Umbilical cord (tissue), 2 donors: ENCODE measurements around the gene ARAP1. TPM values are rescaled to one million over a fixed set of nuclear protein-coding genes. Genes with fewer than 3 reads are reported as not detected.
"Not testable (repeated sequence)": the region's sequence is repeated elsewhere in the genome, so short reads cannot be mapped to it uniquely, and the experiment has no call there.

ENCODE experiments used
- DNase-seq: peaks from one replicate; pipeline ENCODE4 v3.0.0-alpha.2; 2015; ENCODE audit warnings: low spot score
- total RNA-seq: library from RNA; depleted of rRNA; stranded (reverse); fragments of >200 nt; gene quantifications from one replicate; pipeline ENCODE4 v1.2.3, GENCODE V29; 2014; ENCODE audit warnings: low replicate concordance; ENCODE audit not compliant: insufficient read depth

The ARAP1 gene
- 115 TPM for total RNA-seq

DNA sequence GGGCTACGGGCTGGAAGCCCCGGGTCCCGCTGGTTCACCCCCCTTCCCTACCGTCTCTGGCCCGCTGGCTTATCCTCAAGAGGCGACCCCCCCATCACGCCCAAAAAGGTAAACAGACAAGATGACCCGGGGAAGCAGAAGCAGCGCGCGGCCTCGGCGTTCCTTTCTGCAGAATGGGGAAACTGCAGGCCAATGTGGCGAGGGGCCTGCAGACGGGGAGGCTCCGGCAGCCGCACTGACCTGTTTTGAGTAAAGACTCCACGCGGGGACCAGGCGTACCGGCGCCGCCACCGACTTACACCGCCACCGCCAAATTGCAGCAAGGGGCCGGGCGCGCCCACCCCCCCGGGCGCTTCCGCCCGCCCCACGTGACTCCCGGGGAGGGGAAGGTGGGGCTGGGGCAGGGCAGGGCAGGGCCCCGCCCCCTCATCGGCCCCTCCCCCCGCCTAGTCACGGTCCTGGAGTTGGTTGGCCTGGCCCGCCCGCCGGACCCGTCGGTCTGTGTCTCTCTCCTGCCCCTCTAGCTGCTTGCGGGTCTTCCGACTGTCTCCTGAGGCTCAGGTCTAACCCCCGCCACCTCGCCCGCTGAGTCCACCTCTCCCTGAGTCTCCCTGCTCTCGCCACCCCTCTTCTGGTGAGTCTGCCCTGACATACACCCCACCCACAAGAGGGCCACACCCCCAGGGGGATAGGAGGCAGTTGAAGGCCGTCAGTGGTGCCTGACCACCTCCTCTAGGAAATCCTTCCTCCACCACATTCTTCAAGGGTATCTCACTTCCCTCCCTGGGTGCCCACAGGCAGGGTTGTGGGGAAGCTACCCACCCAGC, at the start of gene ARAP1:
Gene ARAP1 (minus strand): TSS at position 321 of the 827 bp plus-strand sequence. CDS start 25,280 bp downstream, outside the sequence.
- DNase-seq, result peak; percentile 79

DNA sequence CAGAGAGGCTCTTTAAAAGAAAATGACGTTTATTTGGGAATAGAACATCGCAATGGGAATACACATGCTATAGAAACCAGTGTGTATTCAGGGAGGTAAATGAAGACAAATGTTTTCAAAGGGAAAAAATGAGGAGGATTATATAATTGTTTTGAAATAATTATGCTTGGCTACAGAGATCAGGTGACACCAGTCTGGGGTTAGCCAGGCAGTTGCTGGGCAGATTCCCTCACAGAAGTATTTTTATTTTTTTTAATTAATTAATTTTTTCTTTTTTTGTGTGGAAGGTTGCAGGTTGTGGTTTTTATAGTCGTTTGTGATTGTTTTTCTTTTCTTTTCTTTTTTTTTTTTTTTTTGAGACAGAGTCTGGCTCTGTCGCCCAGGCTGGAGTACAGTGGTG, 47.2 kb upstream of the ARAP1 start:
- DNase-seq, result no peak

DNA sequence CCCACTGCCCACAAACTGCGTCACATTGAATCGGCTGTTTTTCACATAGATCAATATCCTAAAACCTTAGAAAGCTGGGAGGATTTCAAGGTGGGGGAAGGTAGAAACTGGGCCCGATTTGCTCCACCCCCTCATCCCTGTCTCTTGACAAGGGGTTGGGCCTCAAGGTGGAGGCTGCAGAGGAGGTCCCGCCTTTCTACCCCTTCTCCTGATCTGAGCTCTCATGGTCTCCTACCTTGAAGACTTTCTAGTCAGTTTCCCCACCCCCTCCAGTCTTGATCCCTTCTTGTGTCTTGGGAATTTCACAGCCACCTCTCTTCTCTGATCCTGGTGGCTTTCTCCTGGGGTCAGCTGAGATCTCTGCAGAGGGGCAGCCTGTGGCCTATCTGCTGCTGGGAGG, 46.2 kb upstream of the ARAP1 start:
- DNase-seq, result no peak

DNA sequence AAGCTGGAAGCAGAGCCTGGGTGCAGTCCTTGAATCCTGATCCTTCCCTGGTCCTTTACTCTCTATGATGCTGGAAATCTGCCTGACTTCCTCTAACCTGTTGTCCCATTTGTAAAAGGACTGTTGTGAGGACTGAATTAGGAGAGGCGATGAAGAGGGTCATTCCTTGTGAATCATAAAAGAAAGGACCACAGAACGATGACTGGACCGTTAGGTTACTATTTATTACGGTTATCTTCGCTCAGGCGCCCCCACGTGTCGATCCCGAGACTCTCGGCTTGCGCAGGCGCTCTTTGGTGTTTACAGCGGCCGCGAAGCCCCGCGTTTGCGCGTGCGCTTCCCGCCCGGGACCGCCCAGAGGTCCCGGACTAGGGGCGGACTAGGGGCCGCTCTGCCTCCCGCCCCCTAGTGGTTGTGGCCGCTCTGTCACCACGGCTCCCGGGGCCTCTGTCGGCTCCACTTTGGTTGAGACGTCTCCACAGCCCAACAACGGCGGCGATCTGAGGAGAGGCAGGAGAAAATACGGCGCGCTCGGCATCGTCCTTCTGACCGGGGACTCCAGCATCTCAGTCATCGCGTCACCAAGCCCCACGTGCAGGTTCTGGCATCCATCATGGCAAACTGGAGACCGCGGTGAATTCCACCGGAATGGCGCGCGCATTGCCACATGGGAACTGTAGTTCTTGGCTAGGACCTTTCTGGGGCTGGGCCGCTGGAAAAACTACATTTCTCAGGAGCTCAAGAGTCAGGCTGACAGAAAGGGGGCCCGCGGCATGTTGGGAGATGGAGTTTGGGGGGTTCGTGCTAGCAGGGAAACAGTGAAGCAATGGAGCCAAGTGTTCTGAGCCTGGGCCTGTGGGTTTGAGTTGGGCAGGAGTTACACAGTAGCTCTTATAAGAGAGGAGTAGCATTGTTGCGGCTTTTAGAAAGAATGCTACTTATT, 41.5 kb upstream of the ARAP1 start, which contains the start of gene STARD10:
Gene STARD10 (minus strand): TSS at position 623 of the 943 bp plus-strand sequence. CDS start 12,866 bp downstream, outside the sequence.
- DNase-seq, result peak; percentile 99

DNA sequence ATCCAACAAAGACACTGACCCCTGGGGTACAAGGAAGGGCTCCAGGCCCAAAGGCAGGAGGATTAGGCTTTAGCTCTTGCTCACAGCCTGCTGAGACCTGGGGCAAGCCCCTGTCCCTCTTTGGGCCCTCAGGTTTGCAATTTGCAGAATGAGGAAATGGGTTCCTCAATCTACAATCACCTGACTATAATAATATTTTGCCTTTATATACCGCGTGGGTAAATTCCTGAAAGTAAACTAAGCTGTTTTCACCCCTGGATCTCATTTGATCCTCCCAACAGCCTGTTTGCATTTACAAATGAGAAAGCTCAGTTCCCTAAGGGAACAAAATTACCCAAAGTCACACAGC, 40.8 kb upstream of the ARAP1 start:
- DNase-seq, result no peak

DNA sequence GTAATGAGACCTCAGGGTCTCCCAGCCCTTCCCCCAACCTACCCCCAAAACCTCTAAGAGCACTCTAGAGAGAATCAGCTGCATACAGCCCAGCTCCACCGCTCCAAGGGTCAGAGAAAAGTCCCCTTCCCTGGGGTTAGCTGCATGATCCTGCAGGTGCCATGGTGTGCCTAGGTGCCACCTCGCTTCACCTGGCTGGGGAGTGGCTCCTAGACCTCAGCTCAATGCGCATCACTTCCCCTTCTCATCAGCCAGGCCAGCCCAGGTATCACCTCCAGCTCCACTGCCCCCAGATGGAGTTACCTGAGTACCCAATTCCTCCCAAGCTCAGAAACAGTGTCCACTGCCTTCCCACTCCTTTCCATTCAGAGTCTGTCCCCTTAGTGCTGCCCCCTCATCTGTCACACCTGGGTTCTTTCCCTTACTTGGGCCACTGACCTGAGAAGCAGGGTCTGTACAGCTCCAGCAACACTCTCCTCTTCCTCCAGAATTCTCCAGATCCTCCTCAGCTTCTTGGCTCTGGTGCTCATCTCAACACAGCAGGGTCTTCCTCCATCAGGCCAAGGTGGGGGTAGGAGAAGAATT, 40.3 kb upstream of the ARAP1 start:
- DNase-seq, result no peak

DNA sequence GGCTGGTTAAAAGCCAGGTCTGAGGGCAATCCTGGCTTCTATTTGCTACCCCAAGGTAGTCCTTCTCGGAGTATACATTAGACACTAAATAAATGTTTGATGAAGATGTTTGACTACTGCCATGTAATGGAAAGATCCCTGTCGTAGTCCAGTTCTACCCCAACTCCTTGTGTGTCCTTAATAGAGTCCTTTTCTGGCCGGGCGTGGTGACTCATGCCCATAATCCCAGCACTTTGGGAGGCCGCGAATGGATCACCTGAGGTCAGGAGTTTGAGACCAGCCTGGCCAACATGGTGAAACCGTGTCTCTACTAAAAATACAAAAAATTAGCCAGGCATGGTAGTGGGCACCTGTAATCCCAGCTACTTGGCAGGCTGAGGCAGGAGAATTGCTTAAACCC, 39.0 kb upstream of the ARAP1 start:
- not testable (repeated sequence) for DNase-seq

DNA sequence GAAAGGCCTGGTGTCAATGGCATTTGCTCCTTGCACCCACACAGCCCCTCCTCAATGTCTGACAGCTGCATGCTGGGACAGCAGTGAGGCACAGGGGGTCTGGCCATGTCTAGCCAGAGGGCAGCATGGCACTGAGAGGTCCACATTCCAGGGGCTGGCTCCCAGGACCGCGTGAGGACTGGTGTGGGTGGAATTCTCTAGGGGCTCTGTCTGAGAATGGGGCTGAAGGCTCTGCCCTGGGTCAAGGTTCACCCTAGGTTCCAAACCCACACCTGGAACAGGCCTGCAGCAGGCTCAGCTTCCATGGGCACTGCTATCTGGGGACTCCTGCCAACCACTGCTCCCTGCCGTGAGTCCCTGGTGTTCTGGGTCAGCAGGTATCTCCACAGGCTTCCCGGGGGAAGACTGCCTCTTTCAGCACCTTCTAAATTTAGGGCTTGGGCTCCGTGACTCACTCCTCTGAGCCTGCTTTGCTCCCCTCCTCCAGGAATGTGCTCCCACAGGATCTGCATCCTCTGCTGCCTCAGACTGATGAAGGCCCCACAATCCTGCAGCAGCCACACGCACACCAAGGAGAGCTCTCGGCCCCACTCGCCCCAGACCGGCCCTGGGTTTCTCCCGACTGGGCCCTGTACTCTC, 37.4 kb upstream of the ARAP1 start:
- peak; percentile 73 for DNase-seq

DNA sequence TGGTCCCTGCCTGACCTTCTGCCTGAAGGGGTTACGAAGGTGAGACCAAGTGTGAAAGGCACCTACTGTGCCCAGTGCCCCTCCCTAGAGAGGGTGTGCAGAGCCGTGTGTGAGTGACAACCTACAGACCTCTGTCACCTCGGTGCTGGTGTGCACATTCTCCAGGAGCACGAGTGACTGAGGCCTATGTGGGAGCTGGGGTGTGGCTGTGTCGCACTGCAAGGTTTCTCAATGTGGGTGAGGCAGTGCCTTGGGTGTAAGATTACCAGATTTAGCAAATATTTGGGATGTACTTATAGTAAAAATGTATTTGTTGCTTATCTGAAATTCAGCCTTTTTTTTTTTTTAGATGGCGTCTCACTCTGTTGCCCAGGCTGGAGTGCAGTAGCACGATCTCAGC, 36.0 kb upstream of the ARAP1 start:
- DNase-seq, result no peak

DNA sequence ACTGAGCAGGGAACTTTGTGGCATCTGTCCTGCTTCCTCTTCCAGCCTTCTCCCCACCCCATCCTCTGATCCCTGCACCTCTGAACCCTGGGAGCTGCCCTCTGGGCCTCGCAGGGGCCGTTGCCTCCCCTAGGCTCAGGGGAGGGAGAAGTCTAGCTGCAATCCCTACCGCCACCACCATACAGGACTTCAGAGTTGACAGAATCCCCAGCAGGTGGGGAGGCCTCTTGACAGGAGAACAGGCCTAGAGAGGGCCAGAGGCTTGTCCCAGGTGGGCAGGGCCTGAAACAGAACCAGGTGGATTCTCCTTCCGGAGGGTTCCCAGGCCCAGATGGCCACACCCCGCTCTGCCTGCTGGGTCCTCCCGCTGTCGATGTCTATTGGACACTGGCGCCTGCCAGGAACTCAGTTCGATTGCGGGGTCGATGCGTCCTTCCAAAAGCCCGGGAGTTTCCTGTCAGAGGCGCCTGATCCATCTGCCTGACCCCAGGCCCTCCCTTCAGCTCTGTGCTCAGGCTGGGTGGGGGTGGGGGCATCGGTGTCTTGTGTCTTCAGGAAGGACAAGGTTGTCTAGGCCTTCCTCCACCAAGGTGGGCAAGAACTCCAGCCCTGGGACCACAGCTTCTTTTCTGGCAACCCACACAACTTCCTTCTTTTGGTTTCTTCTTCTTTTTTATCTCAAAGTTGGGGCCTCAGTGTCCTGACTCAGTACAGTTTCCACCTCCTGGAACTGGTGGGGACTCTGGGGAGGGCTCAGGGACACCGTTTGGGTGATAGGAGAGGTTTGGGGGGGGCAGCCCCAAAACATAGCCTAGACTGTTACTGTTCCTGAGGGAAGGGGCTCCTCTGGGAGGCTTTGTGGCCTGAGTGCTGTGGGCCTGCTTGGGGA, 35.3 kb upstream of the ARAP1 start:
- DNase-seq, result no peak

DNA sequence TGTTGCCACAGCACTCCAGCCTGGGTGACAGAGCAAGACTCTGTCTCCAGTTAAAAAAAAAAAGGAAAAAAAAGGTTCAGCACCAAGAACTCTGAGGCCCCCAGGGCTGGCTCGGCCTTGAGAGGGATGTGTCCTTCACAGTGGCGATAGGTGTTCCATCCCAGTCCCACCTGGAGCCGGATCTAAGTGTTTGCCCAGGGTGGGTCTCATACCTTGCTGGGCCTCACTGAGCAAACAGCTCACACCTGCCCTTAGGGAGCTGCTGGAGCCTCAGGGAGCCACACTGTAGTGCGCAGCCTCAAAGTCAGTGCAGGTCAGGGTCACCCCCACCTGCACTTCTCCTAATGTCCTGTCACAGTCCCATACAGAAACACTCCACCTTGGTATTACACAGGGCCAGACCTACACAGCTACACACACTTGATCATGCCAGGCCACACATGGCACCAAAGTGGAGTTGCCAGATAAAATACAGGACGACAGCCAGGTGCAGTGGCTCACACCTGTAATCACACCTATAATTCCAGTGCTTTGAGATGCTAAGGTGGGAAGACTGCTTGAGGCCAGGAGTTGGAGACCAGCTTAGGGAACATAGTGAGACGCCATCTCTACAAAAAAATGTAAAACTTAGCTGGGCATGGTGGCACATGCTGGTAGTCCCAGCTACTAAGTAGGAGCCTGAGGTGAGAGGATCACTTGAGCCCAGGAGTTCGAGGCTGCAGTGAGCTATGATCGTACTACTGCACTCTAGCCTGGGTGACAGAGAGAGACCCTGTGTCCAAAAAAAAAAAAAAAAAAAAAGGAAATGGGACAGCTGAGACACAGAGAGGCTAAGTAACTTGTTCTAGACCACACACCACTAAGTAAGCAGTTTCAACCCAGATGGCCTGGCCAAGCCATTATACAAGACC, 34.4 kb upstream of the ARAP1 start:
- DNase-seq, result no peak

DNA sequence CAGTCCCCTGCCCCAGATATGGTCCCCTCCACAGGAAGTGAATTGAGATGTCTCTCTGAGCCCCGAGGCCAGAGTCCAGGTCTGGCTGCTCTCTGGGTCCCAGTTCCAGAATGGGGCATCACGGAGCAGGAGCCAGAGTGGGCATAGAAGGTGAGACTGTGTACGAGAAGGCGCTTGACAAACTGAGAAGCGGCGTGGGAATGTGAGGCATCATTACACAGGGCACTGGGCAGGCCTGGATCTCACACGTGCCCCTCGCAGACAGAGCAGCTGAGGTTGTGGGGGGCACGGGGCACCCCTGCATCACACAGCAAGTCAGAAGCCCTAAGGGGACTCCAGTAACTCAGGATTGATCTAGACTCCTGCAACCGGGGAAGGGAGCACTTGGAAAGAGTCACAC, 32.5 kb upstream of the ARAP1 start:
- no peak for DNase-seq

DNA sequence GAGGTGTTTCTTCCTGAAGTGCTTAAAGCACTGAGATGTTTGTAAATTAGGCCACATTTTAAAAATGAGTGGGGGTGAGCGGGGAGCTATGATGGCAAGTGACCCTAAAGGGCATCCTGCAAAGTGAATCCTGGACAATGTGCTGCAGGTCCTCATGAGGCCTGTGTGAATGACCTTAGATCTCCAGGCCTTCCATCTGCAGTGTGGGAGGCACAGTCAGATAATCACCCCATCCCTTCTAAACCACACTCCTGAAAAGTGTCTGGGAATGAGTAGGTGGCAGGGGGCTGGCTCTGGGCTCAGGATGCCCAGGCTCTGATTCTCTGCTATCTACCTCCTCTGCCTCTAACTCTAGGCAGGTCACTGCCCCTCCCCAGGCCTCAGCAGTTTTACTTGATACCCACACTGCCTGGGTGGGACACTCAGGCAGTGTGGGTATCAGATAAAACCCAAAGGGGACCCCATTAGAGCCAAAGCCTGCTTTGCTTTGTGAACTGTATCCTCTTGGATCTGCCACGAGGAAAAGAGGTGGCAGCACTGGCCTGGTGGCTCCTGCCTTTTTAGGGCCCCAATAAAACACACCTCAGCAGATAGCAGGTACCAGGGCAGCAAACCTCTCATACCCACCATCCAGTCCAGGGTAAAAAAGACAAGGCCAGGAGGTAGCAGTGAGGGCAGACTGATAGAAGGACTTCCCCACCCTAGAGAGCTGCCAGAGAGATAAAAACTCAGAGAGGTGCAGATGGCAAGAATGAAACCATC, 31.1 kb upstream of the ARAP1 start:
- DNase-seq, result no peak

DNA sequence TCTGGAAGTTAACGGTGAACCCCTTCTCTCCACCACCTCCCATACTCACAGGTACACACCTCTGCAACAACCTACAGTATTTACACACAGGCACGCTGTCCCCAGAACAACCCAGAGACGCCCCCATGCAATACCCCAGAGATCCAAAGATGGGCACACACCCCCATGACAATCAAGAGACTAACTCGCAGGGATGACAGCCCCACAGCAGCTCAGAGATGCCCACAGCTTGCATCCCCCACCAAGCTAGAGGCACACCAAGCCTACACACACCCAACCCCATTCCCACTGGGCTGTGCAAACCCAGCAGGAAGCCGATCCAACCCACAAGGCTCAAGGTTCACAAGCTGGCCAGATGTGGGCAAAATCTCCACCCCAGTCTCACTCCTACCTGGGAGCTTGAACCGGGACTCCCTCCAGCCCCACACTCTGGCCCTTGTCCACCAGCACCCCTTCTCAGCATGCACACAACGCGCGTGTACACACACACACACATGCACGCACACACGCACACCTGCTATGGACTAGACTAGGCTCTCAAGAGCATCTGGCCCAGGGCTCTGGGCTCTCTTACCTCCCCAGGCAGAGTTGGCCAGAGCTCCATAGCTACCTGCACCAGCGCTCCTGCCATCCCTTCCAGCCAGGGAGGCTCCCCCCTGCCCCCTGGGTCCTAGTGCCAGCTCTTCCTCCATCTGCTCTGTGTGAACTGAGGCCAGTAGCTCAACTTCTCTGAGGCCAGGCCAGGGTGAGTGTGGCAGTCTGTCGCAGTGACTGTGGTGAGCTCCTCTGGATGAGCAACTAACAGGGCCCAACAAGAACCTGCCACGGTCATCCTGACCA, 30.1 kb upstream of the ARAP1 start:
- DNase-seq, result no peak

DNA sequence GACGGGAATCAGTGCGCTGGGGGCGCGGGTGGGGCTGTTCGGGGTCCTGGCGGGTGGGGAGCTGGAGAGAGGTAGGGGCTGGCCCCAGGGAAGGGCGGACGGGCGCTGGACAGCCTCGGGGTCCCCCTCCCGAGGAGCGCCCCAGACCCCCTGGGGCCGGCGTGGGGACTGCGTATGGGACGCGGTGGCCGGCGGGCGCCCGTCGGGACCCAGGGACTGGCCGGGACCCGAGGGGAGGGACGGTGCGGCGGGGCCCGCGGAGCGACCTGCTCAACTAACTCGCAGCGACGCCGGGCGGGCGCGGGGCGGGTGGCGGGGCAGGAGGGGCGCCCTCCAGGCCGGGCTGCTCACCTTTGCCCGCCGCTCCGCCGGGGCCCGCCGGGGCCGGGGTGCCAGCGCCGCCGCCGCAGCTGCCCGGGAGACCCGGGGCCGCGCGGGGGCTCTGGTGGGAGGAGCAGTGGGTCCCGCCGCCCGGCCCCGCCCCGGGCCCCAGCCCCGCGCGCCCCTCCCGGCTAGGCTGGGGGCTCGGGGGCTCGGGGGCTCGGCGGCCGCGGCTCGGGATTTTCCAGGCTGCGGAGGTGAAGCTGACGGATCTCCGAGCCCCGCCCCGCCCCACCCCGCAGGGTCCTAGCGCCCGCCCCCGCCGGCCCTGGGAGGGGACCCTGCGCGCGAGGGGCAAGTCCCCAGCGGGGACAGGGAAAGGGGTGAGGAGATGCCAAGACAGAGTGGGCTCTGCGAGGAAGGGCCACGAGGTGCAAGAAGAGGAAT, 29.3 kb upstream of the ARAP1 start:
- DNase-seq, result peak; percentile 45

DNA sequence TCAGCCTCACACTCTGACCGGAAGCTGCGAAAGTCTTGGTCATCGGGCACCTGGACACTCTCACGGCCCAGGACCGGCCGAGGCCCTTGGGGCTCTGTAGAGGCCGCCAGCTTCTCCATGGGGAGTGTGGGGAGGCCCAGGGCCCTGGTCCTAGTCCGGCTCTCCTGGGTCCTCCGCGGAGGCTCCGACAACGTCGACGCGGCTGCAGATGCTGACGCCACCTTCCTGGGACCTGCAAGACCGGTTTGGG, 28.8 kb upstream of the ARAP1 start:
- peak; percentile 59 for DNase-seq
